Testis (tissue), 2 donors: ENCODE measurements around the gene KIF26B.

ENCODE experiments used
- CTCF ChIP-seq, 3 experiments: fragments of 450-650 bp in 2 of 3; fragments of 200-600 bp in 1 of 3; sonication (generic) in 1 of 3; IDR thresholded peaks; one replicate each; pipeline ENCODE4 v1.5.1; 2016 to 2019; ENCODE audit warnings: antibody characterized with exemption in 3 of 3, mild to moderate bottlenecking in 2 of 3, moderate library complexity in 1 of 3
- POLR2A ChIP-seq: fragments of 450-650 bp; IDR thresholded peaks from one replicate; pipeline ENCODE4 v1.6.1; 2017; ENCODE audit warnings: antibody characterized with exemption, mild to moderate bottlenecking, moderate library complexity

- no peak for TF ChIP-seq CTCF (IDR thresholded peaks at IDR 0.05)
- no peak for TF ChIP-seq POLR2A
Observed at GRCh38 chr1:245306020-245306419, 151.2 kb downstream of the KIF26B start.
